Activated naive CD8-positive, alpha-beta T cell (primary cell): ENCODE measurements around the gene SRC.

Source experiments
- H3K27ac Mint-ChIP-seq: one replicate; pipeline ENCODE4 v1.8.0; 2021; ENCODE audit warnings: mixed read lengths
- H3K27me3 Mint-ChIP-seq: one replicate; pipeline ENCODE4 v1.8.0; 2021; ENCODE audit warnings: mixed read lengths
- H3K36me3 Mint-ChIP-seq: one replicate; pipeline ENCODE4 v1.8.0; 2021; ENCODE audit warnings: mixed read lengths
- H3K4me1 Mint-ChIP-seq: one replicate; pipeline ENCODE4 v1.8.0; 2021; ENCODE audit warnings: low read depth, mixed read lengths
- H3K4me3 Mint-ChIP-seq: one replicate; pipeline ENCODE4 v1.8.0; 2021; ENCODE audit warnings: mild to moderate bottlenecking, mixed read lengths
- H3K9me3 Mint-ChIP-seq: one replicate; pipeline ENCODE4 v1.8.0; 2021; ENCODE audit warnings: low read depth, mixed read lengths

The SRC gene

GRCh38 chr20:37416848-37417616 is 71.1 kb downstream of the SRC start:
- H3K4me3 Mint-ChIP-seq = no peak overlapping the region
- no peak overlapping the region for H3K27ac Mint-ChIP-seq
- peaks cover 7% of the 10 kb centered on the region for H3K4me1 Mint-ChIP-seq
- peaks cover 6% of the 10 kb centered on the region for H3K27me3 Mint-ChIP-seq
- no peaks in the 10 kb centered on the region for H3K36me3 Mint-ChIP-seq
- H3K9me3 Mint-ChIP-seq = no peaks in the 10 kb centered on the region

GRCh38 chr20:37417617-37418467 is 71.9 kb downstream of the SRC start:
- Mint-ChIP-seq H3K4me1 (peaks cover 11% of the 10 kb centered on the region), H3K9me3 (no peaks in the 10 kb centered on the region), H3K27ac (no peak overlapping the region), H3K36me3 (no peaks in the 10 kb centered on the region), H3K4me3 (no peak overlapping the region), H3K27me3 (peaks cover 8% of the 10 kb centered on the region)

- no peaks in the 10 kb centered on the region for H3K9me3 Mint-ChIP-seq
These were observed 72.7 kb downstream of the SRC start for GRCh38 chr20:37418591-37419109.

GRCh38 chr20:37419307-37419706 is 73.4 kb downstream of the SRC start:
- H3K36me3 Mint-ChIP-seq = no peaks in the 10 kb centered on the region
- H3K4me3 Mint-ChIP-seq = no peak overlapping the region
- H3K4me1 Mint-ChIP-seq = peaks cover 10% of the 10 kb centered on the region
- no peaks in the 10 kb centered on the region for H3K9me3 Mint-ChIP-seq
- no peak overlapping the region for H3K27ac Mint-ChIP-seq
- H3K27me3 Mint-ChIP-seq = peaks cover 11% of the 10 kb centered on the region

More at GRCh38 chr20:37418591-37419109, 72.7 kb downstream of the SRC start:
- peaks cover 8% of the 10 kb centered on the region for H3K27me3 Mint-ChIP-seq
- no peak overlapping the region for H3K4me3 Mint-ChIP-seq
- no peak overlapping the region for H3K27ac Mint-ChIP-seq
- H3K36me3 Mint-ChIP-seq = no peaks in the 10 kb centered on the region
- peaks cover 11% of the 10 kb centered on the region for H3K4me1 Mint-ChIP-seq

- Mint-ChIP-seq H3K27me3 (peaks cover 14% of the 10 kb centered on the region), H3K27ac (no peak overlapping the region), H3K4me1 (peaks cover 10% of the 10 kb centered on the region)
These were observed 74.0 kb downstream of the SRC start for GRCh38 chr20:37419774-37420542.

GRCh38 chr20:37420610-37421009 is 74.7 kb downstream of the SRC start:
- H3K4me3 Mint-ChIP-seq = no peak overlapping the region

More at GRCh38 chr20:37419774-37420542, 74.0 kb downstream of the SRC start:
- Mint-ChIP-seq H3K36me3 (no peaks in the 10 kb centered on the region), H3K4me3 (no peak overlapping the region), H3K9me3 (no peaks in the 10 kb centered on the region)

GRCh38 chr20:37421060-37421905 is 75.3 kb downstream of the SRC start:
- peak overlapping the region; percentile 43 for H3K4me3 Mint-ChIP-seq
- peaks cover 14% of the 10 kb centered on the region for H3K27me3 Mint-ChIP-seq
- no peak overlapping the region for H3K27ac Mint-ChIP-seq
- H3K36me3 Mint-ChIP-seq = no peaks in the 10 kb centered on the region
- H3K9me3 Mint-ChIP-seq = no peaks in the 10 kb centered on the region
- H3K4me1 Mint-ChIP-seq = peaks cover 10% of the 10 kb centered on the region

More at GRCh38 chr20:37420610-37421009, 74.7 kb downstream of the SRC start:
- Mint-ChIP-seq H3K4me1 (peaks cover 10% of the 10 kb centered on the region), H3K27me3 (peaks cover 14% of the 10 kb centered on the region), H3K36me3 (no peaks in the 10 kb centered on the region), H3K27ac (no peak overlapping the region), H3K9me3 (no peaks in the 10 kb centered on the region)

- Mint-ChIP-seq H3K36me3 (no peaks in the 10 kb centered on the region), H3K4me3 (no peak overlapping the region), H3K27me3 (peaks cover 14% of the 10 kb centered on the region), H3K4me1 (peaks cover 10% of the 10 kb centered on the region), H3K27ac (no peak overlapping the region), H3K9me3 (no peaks in the 10 kb centered on the region)
These were observed 76.0 kb downstream of the SRC start for GRCh38 chr20:37421988-37422387.

- H3K27me3 Mint-ChIP-seq = peaks cover 14% of the 10 kb centered on the region
These were observed 76.9 kb downstream of the SRC start for GRCh38 chr20:37422791-37423286.

GRCh38 chr20:37423545-37423944 is 77.6 kb downstream of the SRC start:
- no peaks in the 10 kb centered on the region for H3K9me3 Mint-ChIP-seq
- no peak overlapping the region for H3K4me3 Mint-ChIP-seq
- peaks cover 10% of the 10 kb centered on the region for H3K4me1 Mint-ChIP-seq
- H3K36me3 Mint-ChIP-seq = no peaks in the 10 kb centered on the region
- H3K27me3 Mint-ChIP-seq = peaks cover 14% of the 10 kb centered on the region
- H3K27ac Mint-ChIP-seq = no peak overlapping the region

More at GRCh38 chr20:37422791-37423286, 76.9 kb downstream of the SRC start:
- H3K9me3 Mint-ChIP-seq = no peaks in the 10 kb centered on the region
- no peaks in the 10 kb centered on the region for H3K36me3 Mint-ChIP-seq
- H3K27ac Mint-ChIP-seq = no peak overlapping the region
- no peak overlapping the region for H3K4me3 Mint-ChIP-seq
- H3K4me1 Mint-ChIP-seq = peaks cover 10% of the 10 kb centered on the region

GRCh38 chr20:37424062-37424851 is 78.3 kb downstream of the SRC start:
- peaks cover 14% of the 10 kb centered on the region for H3K27me3 Mint-ChIP-seq
- H3K36me3 Mint-ChIP-seq = no peaks in the 10 kb centered on the region
- peaks cover 10% of the 10 kb centered on the region for H3K4me1 Mint-ChIP-seq
- no peaks in the 10 kb centered on the region for H3K9me3 Mint-ChIP-seq
- H3K27ac Mint-ChIP-seq = no peak overlapping the region
- no peak overlapping the region for H3K4me3 Mint-ChIP-seq

GRCh38 chr20:37425103-37425625 is 79.2 kb downstream of the SRC start:
- H3K27me3 Mint-ChIP-seq = peaks cover 14% of the 10 kb centered on the region
- no peak overlapping the region for H3K27ac Mint-ChIP-seq
- H3K4me3 Mint-ChIP-seq = no peak overlapping the region
- H3K4me1 Mint-ChIP-seq = peaks cover 10% of the 10 kb centered on the region
- no peaks in the 10 kb centered on the region for H3K9me3 Mint-ChIP-seq
- no peaks in the 10 kb centered on the region for H3K36me3 Mint-ChIP-seq

- Mint-ChIP-seq H3K27ac (no peak overlapping the region), H3K36me3 (no peaks in the 10 kb centered on the region), H3K27me3 (peaks cover 11% of the 10 kb centered on the region), H3K4me1 (peaks cover 10% of the 10 kb centered on the region), H3K9me3 (no peaks in the 10 kb centered on the region), H3K4me3 (no peak overlapping the region)
These were observed 80.2 kb downstream of the SRC start for GRCh38 chr20:37426106-37426505.
